OCI-LY7 (cell line): Measurements from ENCODE around the gene UBL3.

ENCODE experiments used
- EZH2phosphoT487 ChIP-seq: fragments of 200-600 bp; sonication (generic); IDR thresholded peaks from 2 replicates; pipeline ENCODE4 v1.6.1; 2018; ENCODE audit warnings: low read depth, borderline replicate concordance, mild to moderate bottlenecking, mixed run types, antibody characterized with exemption, low read length, moderate library complexity, mixed read lengths
- TF ChIP-seq, protein P1 (sequence below): fragments of 200-600 bp; sonication (generic); conservative IDR thresholded peaks from 2 replicates; pipeline ENCODE4 v1.5.1; 2014; ENCODE audit warnings: mild to moderate bottlenecking, antibody characterized with exemption, low read length, moderate library complexity, mixed read lengths

DNA sequence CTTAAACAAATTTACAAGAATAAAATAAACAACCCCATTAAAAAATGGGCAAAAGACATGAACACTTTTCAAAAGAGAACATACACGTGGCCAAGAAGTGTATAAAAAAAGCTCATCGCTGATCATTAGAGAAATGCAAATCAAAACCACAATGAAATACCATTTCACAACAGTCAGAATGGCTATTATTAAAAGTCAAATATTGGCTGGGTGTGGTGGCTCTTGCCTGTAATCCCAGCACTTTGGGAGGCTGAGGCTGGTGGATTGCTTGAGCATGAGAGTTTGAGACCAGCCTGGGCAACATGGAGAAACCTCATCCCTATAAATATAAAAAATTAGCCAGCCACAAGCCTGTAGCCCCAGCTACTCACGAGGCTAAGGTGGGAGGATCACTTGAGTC is 89.9 kb downstream of the UBL3 start:
- TF ChIP-seq, protein P1, sequence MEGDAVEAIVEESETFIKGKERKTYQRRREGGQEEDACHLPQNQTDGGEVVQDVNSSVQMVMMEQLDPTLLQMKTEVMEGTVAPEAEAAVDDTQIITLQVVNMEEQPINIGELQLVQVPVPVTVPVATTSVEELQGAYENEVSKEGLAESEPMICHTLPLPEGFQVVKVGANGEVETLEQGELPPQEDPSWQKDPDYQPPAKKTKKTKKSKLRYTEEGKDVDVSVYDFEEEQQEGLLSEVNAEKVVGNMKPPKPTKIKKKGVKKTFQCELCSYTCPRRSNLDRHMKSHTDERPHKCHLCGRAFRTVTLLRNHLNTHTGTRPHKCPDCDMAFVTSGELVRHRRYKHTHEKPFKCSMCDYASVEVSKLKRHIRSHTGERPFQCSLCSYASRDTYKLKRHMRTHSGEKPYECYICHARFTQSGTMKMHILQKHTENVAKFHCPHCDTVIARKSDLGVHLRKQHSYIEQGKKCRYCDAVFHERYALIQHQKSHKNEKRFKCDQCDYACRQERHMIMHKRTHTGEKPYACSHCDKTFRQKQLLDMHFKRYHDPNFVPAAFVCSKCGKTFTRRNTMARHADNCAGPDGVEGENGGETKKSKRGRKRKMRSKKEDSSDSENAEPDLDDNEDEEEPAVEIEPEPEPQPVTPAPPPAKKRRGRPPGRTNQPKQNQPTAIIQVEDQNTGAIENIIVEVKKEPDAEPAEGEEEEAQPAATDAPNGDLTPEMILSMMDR = no peak
- TF ChIP-seq EZH2phosphoT487 = no peak
